ENCODE results near the gene FXYD1.

DNA sequence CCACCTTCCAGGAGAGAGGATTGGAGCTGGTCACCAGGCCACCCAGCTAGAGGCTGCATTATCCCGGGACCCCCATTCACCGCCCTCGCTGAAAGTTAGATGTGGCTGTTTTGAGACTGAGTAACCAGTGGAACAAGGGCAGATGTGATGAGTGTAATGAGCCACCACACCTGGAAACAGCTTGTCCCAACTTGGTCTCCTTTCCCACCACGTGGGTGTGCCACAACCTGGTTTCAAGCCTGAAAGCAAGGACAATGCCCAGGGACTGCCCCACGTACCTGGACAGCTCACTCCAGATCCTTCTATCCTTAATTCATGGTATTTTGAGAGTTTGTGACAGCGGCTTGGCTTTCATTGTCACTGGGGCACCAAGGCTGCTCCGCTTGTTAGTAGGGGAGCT, 10.8 kb upstream of the FXYD1 start:
- TF ChIP-seq POLR2AphosphoS5 (IDR thresholded peaks at IDR 0.05; ENCODE audit: low read depth) (no peak), STAT1 (IDR thresholded peaks at IDR 0.05; ENCODE audit: unreplicated experiment) (no peak), EZH2 (IDR thresholded peaks at IDR 0.05; ENCODE audit: low read depth, unreplicated experiment) (no peak), EZH2phosphoT487 (IDR thresholded peaks at IDR 0.05; ENCODE audit: unreplicated experiment) (no peak), REST (IDR thresholded peaks at IDR 0.05; ENCODE audit: unreplicated experiment) (no peak), JUNB (IDR thresholded peaks at IDR 0.05; ENCODE audit: unreplicated experiment) (no peak), CREB1 (CRISPR knock-in tag; IDR thresholded peaks at IDR 0.05; ENCODE audit: low read depth) (no peak), ZNF462 (CRISPR knock-in tag; IDR thresholded peaks at IDR 0.05) (no peak), NANOG (IDR thresholded peaks at IDR 0.05; ENCODE audit: borderline replicate concordance) (no peak)
- TF ChIP-seq, protein P1, sequence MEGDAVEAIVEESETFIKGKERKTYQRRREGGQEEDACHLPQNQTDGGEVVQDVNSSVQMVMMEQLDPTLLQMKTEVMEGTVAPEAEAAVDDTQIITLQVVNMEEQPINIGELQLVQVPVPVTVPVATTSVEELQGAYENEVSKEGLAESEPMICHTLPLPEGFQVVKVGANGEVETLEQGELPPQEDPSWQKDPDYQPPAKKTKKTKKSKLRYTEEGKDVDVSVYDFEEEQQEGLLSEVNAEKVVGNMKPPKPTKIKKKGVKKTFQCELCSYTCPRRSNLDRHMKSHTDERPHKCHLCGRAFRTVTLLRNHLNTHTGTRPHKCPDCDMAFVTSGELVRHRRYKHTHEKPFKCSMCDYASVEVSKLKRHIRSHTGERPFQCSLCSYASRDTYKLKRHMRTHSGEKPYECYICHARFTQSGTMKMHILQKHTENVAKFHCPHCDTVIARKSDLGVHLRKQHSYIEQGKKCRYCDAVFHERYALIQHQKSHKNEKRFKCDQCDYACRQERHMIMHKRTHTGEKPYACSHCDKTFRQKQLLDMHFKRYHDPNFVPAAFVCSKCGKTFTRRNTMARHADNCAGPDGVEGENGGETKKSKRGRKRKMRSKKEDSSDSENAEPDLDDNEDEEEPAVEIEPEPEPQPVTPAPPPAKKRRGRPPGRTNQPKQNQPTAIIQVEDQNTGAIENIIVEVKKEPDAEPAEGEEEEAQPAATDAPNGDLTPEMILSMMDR (conservative IDR thresholded peaks at IDR 0.05; ENCODE audit: low read depth in 2 of 2) = no peak
